HEK293T (cell line): ENCODE measurements around the gene ID1.

Experiments
- BHLHE40 ChIP-seq: fragments of 450-650 bp; IDR thresholded peaks from 2 replicates; pipeline ENCODE4 v1.6.1; 2016; ENCODE audit warnings: mild to moderate bottlenecking, moderate library complexity, borderline replicate concordance
- ELF4 ChIP-seq: fragments of 450-650 bp; IDR thresholded peaks from 2 replicates; pipeline ENCODE4 v1.6.1; 2017; ENCODE audit warnings: antibody characterized with exemption
- FOXA1 ChIP-seq: fragments of 450-650 bp; IDR thresholded peaks from 2 replicates; pipeline ENCODE4 v1.6.1; 2016; ENCODE audit warnings: mild to moderate bottlenecking
- FOXK2 ChIP-seq: fragments of 450-650 bp; IDR thresholded peaks from 2 replicates; pipeline ENCODE4 v1.6.1; 2016; ENCODE audit warnings: mild to moderate bottlenecking
- FOXM1 ChIP-seq: fragments of 450-650 bp; IDR thresholded peaks from 2 replicates; pipeline ENCODE4 v1.6.1; 2017; ENCODE audit warnings: mild to moderate bottlenecking, borderline replicate concordance
- HDGF ChIP-seq: fragments of 450-650 bp; IDR thresholded peaks from 2 replicates; pipeline ENCODE4 v1.6.1; 2017; ENCODE audit warnings: antibody characterized with exemption, borderline replicate concordance
- NFRKB ChIP-seq: fragments of 450-650 bp; IDR thresholded peaks from 2 replicates; pipeline ENCODE4 v1.6.1; 2016; ENCODE audit warnings: mild to moderate bottlenecking, moderate library complexity
- SP1 ChIP-seq: fragments of 450-650 bp; IDR thresholded peaks from 2 replicates; pipeline ENCODE4 v1.6.1; 2017
- SUZ12 ChIP-seq: fragments of 450-650 bp; IDR thresholded peaks from 2 replicates; pipeline ENCODE4 v1.6.1; 2016; ENCODE audit warnings: mild to moderate bottlenecking
- TARDBP ChIP-seq: fragments of 450-650 bp; IDR thresholded peaks from 2 replicates; pipeline ENCODE4 v1.6.1; 2016
- ZNF384 ChIP-seq: fragments of 450-650 bp; IDR thresholded peaks from 2 replicates; pipeline ENCODE4 v1.6.1; 2016

- no peak for TF ChIP-seq ELF4
- TF ChIP-seq FOXK2, result no peak
- TF ChIP-seq SP1, result no peak
- no peak for TF ChIP-seq FOXM1
- TF ChIP-seq NFRKB, result no peak
- TF ChIP-seq TARDBP, result no peak
- no peak for TF ChIP-seq ZNF384
- TF ChIP-seq SUZ12, result no peak
- no peak for TF ChIP-seq BHLHE40
- TF ChIP-seq HDGF, result no peak
- TF ChIP-seq FOXA1, result no peak
Observed at GRCh38 chr20:31608251-31608945, 3.3 kb downstream of the ID1 start.
